Right renal pelvis (tissue), 4 donors: Measurements from ENCODE around the gene PROZ. TPM values are rescaled to one million over a fixed set of nuclear protein-coding genes. Genes with fewer than 3 reads are reported as not detected.

ENCODE experiments used
- DNase-seq, 4 donors: peaks; one replicate each; pipeline ENCODE4 v3.0.0-alpha.2; 2013; ENCODE audit warnings: low read depth in 4 of 4, low spot score in 3 of 4, missing footprints in 1 of 4
- polyA plus RNA-seq, 4 donors: library from polyadenylated mRNA; unstranded; fragments of 120-200 nt; gene quantifications; one replicate each; pipeline ENCODE4 v1.2.1, GENCODE V29; 2013; ENCODE audit not compliant: insufficient read length in 4 of 4

Gene PROZ
- polyA plus RNA-seq, 4 donors = 0.96 to 2.8 (median 2.1) TPM

DNA sequence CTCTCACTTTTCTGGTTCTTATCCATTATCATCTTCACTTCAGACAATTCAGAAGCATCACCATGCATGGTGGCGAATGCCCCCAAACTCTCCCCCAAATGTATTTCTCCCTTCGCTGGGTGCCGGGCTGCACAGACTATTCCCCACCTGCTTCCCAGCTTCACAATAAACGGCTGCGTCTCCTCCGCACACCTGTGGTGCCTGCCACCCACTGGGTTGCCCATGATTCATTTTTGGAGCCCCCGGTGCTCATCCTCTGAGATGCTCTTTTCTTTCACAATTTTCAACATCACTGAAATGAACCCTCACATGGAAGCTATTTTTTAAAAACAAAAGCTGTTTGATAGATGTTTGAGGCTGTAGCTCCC, 38.6 kb upstream of the PROZ start:
- DNase-seq = no peak

GRCh38 chr13:113120300-113121182, 37.9 kb upstream of the PROZ start:
- DNase-seq = no peak

- DNase-seq = no peak
Measured at GRCh38 chr13:113121183-113121927, 37.1 kb upstream of the PROZ start.

GRCh38 chr13:113121928-113122471, 36.4 kb upstream of the PROZ start:
- no peak for DNase-seq

- peak in 1 of 4 donors; percentile 60 for DNase-seq
Measured at GRCh38 chr13:113122550-113123225, 35.8 kb upstream of the PROZ start, which contains the start of gene F10. Gene F10 (plus strand): TSS chr13:113122799. CDS start chr13:113122856, 57 bp downstream.

DNA sequence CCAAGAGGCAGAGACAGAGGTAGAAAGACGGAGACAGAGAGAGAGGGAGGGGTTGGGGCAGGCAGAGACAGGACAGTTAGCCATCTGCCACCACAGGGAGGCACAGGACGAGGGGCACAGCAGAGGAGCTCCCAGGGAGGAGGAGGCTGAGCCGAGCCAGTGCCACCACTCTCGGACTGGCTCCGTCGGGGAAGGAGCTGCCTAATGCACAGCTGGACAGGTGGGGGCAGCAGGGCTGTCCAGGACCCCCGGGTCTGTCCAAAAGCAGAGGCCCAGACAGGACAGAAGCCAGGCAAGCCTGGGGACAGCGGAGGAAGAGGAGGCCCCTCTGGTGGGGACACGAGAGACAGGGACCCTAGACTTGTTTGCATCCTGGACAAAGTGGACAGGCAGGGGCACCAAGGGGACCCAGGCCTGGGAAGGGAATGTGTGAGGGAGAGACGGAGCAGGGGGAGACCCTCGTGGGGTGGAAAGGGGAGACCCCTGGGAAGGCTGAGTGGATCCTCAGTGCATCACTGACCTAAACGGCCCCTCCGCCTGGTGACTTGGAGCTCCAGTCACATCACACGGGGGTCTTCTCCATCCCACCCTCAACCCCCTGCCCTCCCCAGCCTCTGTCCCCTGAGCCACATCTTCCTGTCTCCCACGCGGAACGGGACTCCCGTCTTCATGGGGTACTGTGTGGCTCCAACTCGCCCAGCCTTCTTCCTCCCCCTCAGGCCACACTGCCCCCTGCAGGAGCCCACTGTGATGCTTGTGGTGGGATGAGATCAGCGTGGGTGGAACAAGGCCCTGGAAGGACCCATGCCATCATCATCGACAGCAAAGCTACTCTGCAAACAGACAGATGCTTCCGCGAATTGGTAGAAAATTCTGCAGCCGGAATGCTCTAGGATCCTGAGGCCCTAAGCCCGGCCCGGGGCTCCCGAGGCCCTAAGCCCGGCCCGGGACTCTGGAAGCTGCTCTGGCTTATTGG, 34.9 kb upstream of the PROZ start:
- DNase-seq = no peak

GRCh38 chr13:113124211-113124970, 34.1 kb upstream of the PROZ start:
- no peak for DNase-seq

- no peak for DNase-seq
Measured at GRCh38 chr13:113125506-113126264, 32.8 kb upstream of the PROZ start.

GRCh38 chr13:113126265-113127150, 31.9 kb upstream of the PROZ start:
- no peak for DNase-seq

DNA sequence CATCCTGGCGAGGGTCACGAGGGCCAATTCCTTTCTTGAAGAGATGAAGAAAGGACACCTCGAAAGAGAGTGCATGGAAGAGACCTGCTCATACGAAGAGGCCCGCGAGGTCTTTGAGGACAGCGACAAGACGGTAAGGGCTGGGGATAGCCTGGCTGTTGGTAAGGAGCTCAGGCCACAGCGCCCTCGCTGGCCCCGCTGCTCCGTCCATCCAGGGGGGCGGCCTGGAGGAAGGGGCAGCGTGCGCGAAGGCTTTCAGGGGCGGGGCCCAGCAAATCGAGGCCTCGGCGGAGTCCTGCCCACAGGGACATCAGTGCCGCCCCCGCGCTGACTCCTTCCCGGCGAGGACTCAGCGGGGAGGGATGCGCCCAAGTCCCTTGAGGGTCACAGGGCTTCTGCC, 29.0 kb upstream of the PROZ start:
- no peak for DNase-seq

GRCh38 chr13:113129921-113130750, 28.3 kb upstream of the PROZ start:
- DNase-seq = no peak

GRCh38 chr13:113135281-113135760, 23.1 kb upstream of the PROZ start:
- DNase-seq = no peak

GRCh38 chr13:113137691-113138298, 20.7 kb upstream of the PROZ start:
- DNase-seq = no peak

GRCh38 chr13:113138792-113139551, 19.5 kb upstream of the PROZ start:
- no peak for DNase-seq

GRCh38 chr13:113139577-113139976, 18.9 kb upstream of the PROZ start:
- no peak for DNase-seq
